ENCODE measurements around the gene NFKB2. TPM values are rescaled to one million over a fixed set of nuclear protein-coding genes. Genes with fewer than 3 reads are reported as not detected.
A peak's percentile ranks its signal among the peaks of the same experiment; 100 is the strongest.

The NFKB2 gene
- total and polyA plus RNA-seq, 4 donors: 6.4 to 16.6 (median 12.2) TPM

- H3K27ac ChIP-seq (ENCODE audit: low read depth, low read length): peak overlapping the region; percentile 95
- no peak for DNase-seq (ENCODE audit: low read depth in 4 of 6, low spot score in 6 of 6)
- peaks cover 11% of the 10 kb centered on the region for H3K36me3 ChIP-seq (ENCODE audit: control insufficient read depth, insufficient read depth, low read length)
- peak overlapping the region; percentile 86 for H3K4me3 ChIP-seq (ENCODE audit: low read depth, low read length)
- H3K27me3 ChIP-seq (ENCODE audit: control insufficient read depth, insufficient read depth, low read length): peaks cover 5% of the 10 kb centered on the region
- no peaks in the 10 kb centered on the region for H3K9me3 ChIP-seq (ENCODE audit: control insufficient read depth, insufficient read depth, low read length)
- WGBS (ENCODE audit: insufficient coverage): 11% methylated on average over 18 of the region's 30 CpGs
- H3K4me1 ChIP-seq (ENCODE audit: control insufficient read depth, insufficient read depth, low read length): peaks cover 36% of the 10 kb centered on the region
Measured at GRCh38 chr10:102393411-102394078, 2.0 kb upstream of the NFKB2 start.

GRCh38 chr10:102394079-102394800, 1.3 kb upstream of the NFKB2 start:
- under 1% methylated on average over 71 of the region's 71 CpGs for WGBS (ENCODE audit: insufficient coverage)
- Histone ChIP-seq H3K9me3 (ENCODE audit: control insufficient read depth, insufficient read depth, low read length) (no peaks in the 10 kb centered on the region), H3K27ac (ENCODE audit: low read depth, low read length) (peak overlapping the region; percentile 95), H3K4me1 (ENCODE audit: control insufficient read depth, insufficient read depth, low read length) (peaks cover 43% of the 10 kb centered on the region), H3K36me3 (ENCODE audit: control insufficient read depth, insufficient read depth, low read length) (peaks cover 14% of the 10 kb centered on the region), H3K27me3 (ENCODE audit: control insufficient read depth, insufficient read depth, low read length) (peaks cover 5% of the 10 kb centered on the region), H3K4me3 (ENCODE audit: low read depth, low read length) (peak overlapping the region; percentile 86)
- DNase-seq (ENCODE audit: low read depth in 4 of 6, low spot score in 6 of 6): peak in 4 of 6 donors; percentile 65 to 93 (median 80)

GRCh38 chr10:102394801-102395399, 605 bp upstream of the NFKB2 start:
- H3K36me3 ChIP-seq (ENCODE audit: control insufficient read depth, insufficient read depth, low read length): peaks cover 17% of the 10 kb centered on the region
- peaks cover 48% of the 10 kb centered on the region for H3K4me1 ChIP-seq (ENCODE audit: control insufficient read depth, insufficient read depth, low read length)
- peaks cover 5% of the 10 kb centered on the region for H3K27me3 ChIP-seq (ENCODE audit: control insufficient read depth, insufficient read depth, low read length)
- H3K27ac ChIP-seq (ENCODE audit: low read depth, low read length): peak overlapping the region; percentile 95
- 1% methylated on average over 21 of the region's 35 CpGs for WGBS (ENCODE audit: insufficient coverage)
- peak in 2 of 6 donors; percentile 39 to 50 for DNase-seq (ENCODE audit: low read depth in 4 of 6, low spot score in 6 of 6)
- no peaks in the 10 kb centered on the region for H3K9me3 ChIP-seq (ENCODE audit: control insufficient read depth, insufficient read depth, low read length)
- H3K4me3 ChIP-seq (ENCODE audit: low read depth, low read length): peak overlapping the region; percentile 86

- Histone ChIP-seq H3K27ac (ENCODE audit: low read depth, low read length) (peak overlapping the region; percentile 95), H3K9me3 (ENCODE audit: control insufficient read depth, insufficient read depth, low read length) (no peaks in the 10 kb centered on the region), H3K36me3 (ENCODE audit: control insufficient read depth, insufficient read depth, low read length) (peaks cover 31% of the 10 kb centered on the region), H3K27me3 (ENCODE audit: control insufficient read depth, insufficient read depth, low read length) (peaks cover 3% of the 10 kb centered on the region), H3K4me3 (ENCODE audit: low read depth, low read length) (peak overlapping the region; percentile 86), H3K4me1 (ENCODE audit: control insufficient read depth, insufficient read depth, low read length) (peaks cover 52% of the 10 kb centered on the region)
- 51% methylated on average over 3 of the region's 4 CpGs for WGBS (ENCODE audit: insufficient coverage)
- DNase-seq (ENCODE audit: low read depth in 4 of 6, low spot score in 6 of 6): no peak
Measured at GRCh38 chr10:102396317-102396650, 779 bp downstream of the NFKB2 start.

GRCh38 chr10:102396730-102397151, 1.2 kb downstream of the NFKB2 start:
- Histone ChIP-seq H3K4me1 (ENCODE audit: control insufficient read depth, insufficient read depth, low read length) (peaks cover 52% of the 10 kb centered on the region), H3K9me3 (ENCODE audit: control insufficient read depth, insufficient read depth, low read length) (no peaks in the 10 kb centered on the region), H3K27me3 (ENCODE audit: control insufficient read depth, insufficient read depth, low read length) (peaks cover 3% of the 10 kb centered on the region), H3K27ac (ENCODE audit: low read depth, low read length) (no peak overlapping the region), H3K4me3 (ENCODE audit: low read depth, low read length) (no peak overlapping the region), H3K36me3 (ENCODE audit: control insufficient read depth, insufficient read depth, low read length) (peaks cover 36% of the 10 kb centered on the region)
- whole genome bisulfite sequencing (ENCODE audit: insufficient coverage): 94% methylated on average over 12 of the region's 12 CpGs
- DNase-seq (ENCODE audit: low read depth in 4 of 6, low spot score in 6 of 6): no peak

- no peak overlapping the region for H3K27ac ChIP-seq (ENCODE audit: low read depth, low read length)
- H3K9me3 ChIP-seq (ENCODE audit: control insufficient read depth, insufficient read depth, low read length): no peaks in the 10 kb centered on the region
- H3K27me3 ChIP-seq (ENCODE audit: control insufficient read depth, insufficient read depth, low read length): peaks cover 3% of the 10 kb centered on the region
- no peak for DNase-seq (ENCODE audit: low read depth in 4 of 6, low spot score in 6 of 6)
- no peak overlapping the region for H3K4me3 ChIP-seq (ENCODE audit: low read depth, low read length)
- 92% methylated on average over 7 of the region's 14 CpGs for WGBS (ENCODE audit: insufficient coverage)
- H3K4me1 ChIP-seq (ENCODE audit: control insufficient read depth, insufficient read depth, low read length): peaks cover 52% of the 10 kb centered on the region
- peaks cover 43% of the 10 kb centered on the region for H3K36me3 ChIP-seq (ENCODE audit: control insufficient read depth, insufficient read depth, low read length)
Measured at GRCh38 chr10:102397222-102398171, 2.0 kb downstream of the NFKB2 start.

GRCh38 chr10:102398172-102399020, 2.9 kb downstream of the NFKB2 start:
- Histone ChIP-seq H3K27ac (ENCODE audit: low read depth, low read length) (peak overlapping the region; percentile 78), H3K36me3 (ENCODE audit: control insufficient read depth, insufficient read depth, low read length) (peaks cover 51% of the 10 kb centered on the region), H3K27me3 (ENCODE audit: control insufficient read depth, insufficient read depth, low read length) (peaks cover 3% of the 10 kb centered on the region), H3K4me1 (ENCODE audit: control insufficient read depth, insufficient read depth, low read length) (peaks cover 51% of the 10 kb centered on the region), H3K4me3 (ENCODE audit: low read depth, low read length) (peak overlapping the region; percentile 52), H3K9me3 (ENCODE audit: control insufficient read depth, insufficient read depth, low read length) (no peaks in the 10 kb centered on the region)
- no peak for DNase-seq (ENCODE audit: low read depth in 4 of 6, low spot score in 6 of 6)
- WGBS (ENCODE audit: insufficient coverage): 93% methylated on average over 13 of the region's 21 CpGs

GRCh38 chr10:102399217-102400021, 3.9 kb downstream of the NFKB2 start:
- peak in 3 of 6 donors; percentile 81 to 95 (median 92) for DNase-seq (ENCODE audit: low read depth in 4 of 6, low spot score in 6 of 6)
- peaks cover 3% of the 10 kb centered on the region for H3K27me3 ChIP-seq (ENCODE audit: control insufficient read depth, insufficient read depth, low read length)
- H3K9me3 ChIP-seq (ENCODE audit: control insufficient read depth, insufficient read depth, low read length): no peaks in the 10 kb centered on the region
- peaks cover 62% of the 10 kb centered on the region for H3K36me3 ChIP-seq (ENCODE audit: control insufficient read depth, insufficient read depth, low read length)
- peaks cover 41% of the 10 kb centered on the region for H3K4me1 ChIP-seq (ENCODE audit: control insufficient read depth, insufficient read depth, low read length)
- 3% methylated on average over 69 of the region's 72 CpGs for WGBS (ENCODE audit: insufficient coverage)
- H3K27ac ChIP-seq (ENCODE audit: low read depth, low read length): peak overlapping the region; percentile 78
- peak overlapping the region; percentile 52 for H3K4me3 ChIP-seq (ENCODE audit: low read depth, low read length)

Data from spinal cord (tissue), 10 donors.